SK-N-SH (cell line): ENCODE results near the gene E2F1.

Experiments
- JUND ChIP-seq: IDR thresholded peaks from 2 replicates; pipeline ENCODE4 v1.4.0; 2012
- MXI1 ChIP-seq: IDR thresholded peaks from 2 replicates; pipeline ENCODE4 v1.6.1; 2012; ENCODE audit warnings: mild to moderate bottlenecking, low read depth, low read length, improper control_type of control experiment
- TF ChIP-seq, protein P1 (sequence below): fragments of 200-600 bp; sonication (generic); IDR thresholded peaks from 2 replicates; pipeline ENCODE4 v1.6.1; 2017; ENCODE audit warnings: antibody characterized with exemption, mild to moderate bottlenecking, moderate library complexity

DNA sequence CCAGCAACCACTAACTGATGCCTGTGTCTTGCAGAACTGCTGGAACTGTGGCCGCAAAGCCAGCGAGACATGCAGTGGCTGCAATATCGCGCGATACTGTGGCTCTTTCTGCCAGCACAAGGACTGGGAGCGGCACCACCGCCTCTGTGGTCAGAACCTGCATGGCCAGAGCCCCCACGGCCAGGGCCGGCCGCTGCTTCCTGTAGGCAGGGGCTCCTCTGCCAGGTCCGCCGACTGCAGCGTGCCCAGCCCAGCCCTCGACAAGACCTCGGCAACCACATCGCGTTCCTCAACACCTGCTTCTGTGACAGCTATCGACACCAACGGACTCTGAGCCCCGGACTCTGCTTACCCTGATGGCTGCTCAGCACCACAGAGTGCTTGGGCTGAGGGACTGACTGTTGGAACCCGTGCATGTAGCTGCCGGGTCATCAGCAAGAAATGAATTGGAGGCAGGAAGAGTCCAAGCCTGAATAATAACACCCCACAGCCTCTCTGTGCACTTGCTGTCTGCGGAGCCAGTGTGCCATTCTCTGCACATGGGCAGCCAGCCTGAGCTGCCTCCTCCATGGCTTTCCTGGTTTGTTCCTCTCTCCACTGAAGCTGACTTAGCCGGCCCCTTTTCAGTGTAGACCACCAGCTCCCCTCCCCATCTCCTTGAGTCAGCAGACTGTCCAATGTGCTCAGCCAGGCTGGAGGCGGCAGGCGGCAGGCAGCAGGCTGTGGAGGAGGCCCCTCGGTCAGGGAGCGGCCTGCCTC is 41.7 kb downstream of the E2F1 start:
- TF ChIP-seq JUND (no peak), MXI1 (no peak)
- TF ChIP-seq, protein P1, sequence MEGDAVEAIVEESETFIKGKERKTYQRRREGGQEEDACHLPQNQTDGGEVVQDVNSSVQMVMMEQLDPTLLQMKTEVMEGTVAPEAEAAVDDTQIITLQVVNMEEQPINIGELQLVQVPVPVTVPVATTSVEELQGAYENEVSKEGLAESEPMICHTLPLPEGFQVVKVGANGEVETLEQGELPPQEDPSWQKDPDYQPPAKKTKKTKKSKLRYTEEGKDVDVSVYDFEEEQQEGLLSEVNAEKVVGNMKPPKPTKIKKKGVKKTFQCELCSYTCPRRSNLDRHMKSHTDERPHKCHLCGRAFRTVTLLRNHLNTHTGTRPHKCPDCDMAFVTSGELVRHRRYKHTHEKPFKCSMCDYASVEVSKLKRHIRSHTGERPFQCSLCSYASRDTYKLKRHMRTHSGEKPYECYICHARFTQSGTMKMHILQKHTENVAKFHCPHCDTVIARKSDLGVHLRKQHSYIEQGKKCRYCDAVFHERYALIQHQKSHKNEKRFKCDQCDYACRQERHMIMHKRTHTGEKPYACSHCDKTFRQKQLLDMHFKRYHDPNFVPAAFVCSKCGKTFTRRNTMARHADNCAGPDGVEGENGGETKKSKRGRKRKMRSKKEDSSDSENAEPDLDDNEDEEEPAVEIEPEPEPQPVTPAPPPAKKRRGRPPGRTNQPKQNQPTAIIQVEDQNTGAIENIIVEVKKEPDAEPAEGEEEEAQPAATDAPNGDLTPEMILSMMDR = no peak
